Liver (tissue), 9 donors: ENCODE results near the gene SUSD4. TPM values are rescaled to one million over a fixed set of nuclear protein-coding genes. Genes with fewer than 3 reads are reported as not detected.

ENCODE experiments used
- DNase-seq: peaks from one replicate; pipeline ENCODE4 v3.0.0-alpha.2; 2017; ENCODE audit warnings: low spot score
- H3K27ac ChIP-seq, 2 donors: one replicate each; pipeline ENCODE4 v1.7.0; 2013; ENCODE audit warnings: inconsistent platforms in 2 of 2, low read length in 2 of 2, control low read depth in 1 of 2, low read depth in 1 of 2, mild to moderate bottlenecking in 1 of 2
- H3K27me3 ChIP-seq, 4 donors: one replicate each; pipeline versions ENCODE4 v1.6.1 to v1.7.0; 2013; ENCODE audit warnings: low read length in 3 of 4, inconsistent platforms in 1 of 4, mild to moderate bottlenecking in 1 of 4, moderate library complexity in 1 of 4; ENCODE audit not compliant: control insufficient read depth in 4 of 4, insufficient read depth in 4 of 4
- H3K36me3 ChIP-seq, 4 donors: one replicate each; pipeline versions ENCODE4 v1.6.1 to v1.7.0; 2013; ENCODE audit warnings: low read length in 3 of 4, mild to moderate bottlenecking in 3 of 4, low read depth in 1 of 4, moderate library complexity in 1 of 4; ENCODE audit not compliant: control insufficient read depth in 4 of 4, insufficient read depth in 3 of 4
- H3K4me1 ChIP-seq, 4 donors: one replicate each; pipeline versions ENCODE4 v1.6.1 to v1.7.0; 2013; ENCODE audit warnings: low read length in 3 of 4, mild to moderate bottlenecking in 3 of 4, moderate library complexity in 1 of 4; ENCODE audit not compliant: control insufficient read depth in 4 of 4, insufficient read depth in 4 of 4
- H3K4me3 ChIP-seq, 3 donors: one replicate each; pipeline versions ENCODE4 v1.6.1 to v1.7.0; 2013; ENCODE audit warnings: low read length in 3 of 3, control low read depth in 1 of 3, low read depth in 1 of 3, mild to moderate bottlenecking in 1 of 3
- H3K9ac ChIP-seq, 2 donors: one replicate each; pipeline ENCODE4 v1.7.0; 2013; ENCODE audit warnings: low read length in 2 of 2, mild to moderate bottlenecking in 2 of 2, moderate library complexity in 2 of 2, control low read depth in 1 of 2, low read depth in 1 of 2
- H3K9me3 ChIP-seq, 4 donors: one replicate each; pipeline versions ENCODE4 v1.6.1 to v1.7.0; 2013; ENCODE audit warnings: low read length in 3 of 4; ENCODE audit not compliant: control insufficient read depth in 4 of 4
- ATF3 ChIP-seq: IDR thresholded peaks from 2 replicates; pipeline ENCODE4 v1.6.1; 2016; ENCODE audit warnings: antibody characterized with exemption
- CTCF ChIP-seq: fragments of 150-350 bp; IDR thresholded peaks from 2 replicates; pipeline ENCODE4 v1.5.1; 2017; ENCODE audit warnings: improper control_type of control experiment, low read depth, low read length; ENCODE audit not compliant: missing input control
- EGR1 ChIP-seq, 2 donors: IDR thresholded peaks; 2 replicates each; pipeline ENCODE4 v1.6.1; 2016 to 2018; ENCODE audit warnings: antibody characterized with exemption in 2 of 2, low read depth in 2 of 2
- FOXA1 ChIP-seq: IDR thresholded peaks from 2 replicates; pipeline ENCODE4 v1.6.1; 2016; ENCODE audit warnings: antibody characterized with exemption
- FOXA2 ChIP-seq: IDR thresholded peaks from 2 replicates; pipeline ENCODE4 v1.6.1; 2016; ENCODE audit warnings: antibody characterized with exemption
- GABPA ChIP-seq, 2 donors: IDR thresholded peaks in 1 of 2; conservative IDR thresholded peaks in 1 of 2; 2 replicates each; pipeline ENCODE4 v1.6.1; 2016; ENCODE audit warnings: antibody characterized with exemption in 2 of 2, mild to moderate bottlenecking in 1 of 2, moderate library complexity in 1 of 2
- HNF4A ChIP-seq, 2 donors: conservative IDR thresholded peaks; 2 replicates each; pipeline ENCODE4 v1.6.1; 2016; ENCODE audit warnings: antibody characterized with exemption in 2 of 2, mild to moderate bottlenecking in 2 of 2
- JUND ChIP-seq, 2 donors: IDR thresholded peaks; 2 replicates each; pipeline ENCODE4 v1.6.1; 2016; ENCODE audit warnings: antibody characterized with exemption in 2 of 2
- NR2F2 ChIP-seq: IDR thresholded peaks from 2 replicates; pipeline ENCODE4 v1.6.1; 2016; ENCODE audit warnings: antibody characterized with exemption
- RAD21 ChIP-seq, 2 donors: IDR thresholded peaks; 2 replicates each; pipeline ENCODE4 v1.6.1; 2016; ENCODE audit warnings: antibody characterized with exemption in 2 of 2, mild to moderate bottlenecking in 2 of 2
- REST ChIP-seq: IDR thresholded peaks from 2 replicates; pipeline ENCODE4 v1.6.1; 2016; ENCODE audit warnings: antibody characterized with exemption, mild to moderate bottlenecking
- SP1 ChIP-seq: IDR thresholded peaks from 2 replicates; pipeline ENCODE4 v1.6.1; 2018; ENCODE audit warnings: antibody characterized with exemption, mild to moderate bottlenecking
- YY1 ChIP-seq: IDR thresholded peaks from 2 replicates; pipeline ENCODE4 v1.6.1; 2016; ENCODE audit warnings: antibody characterized with exemption, mild to moderate bottlenecking
- WGBS: extraction: QIAGEN DNeasy Blood & Tissue Kit; methylation state at CpG from one replicate; pipeline ENCODE4 v1.1.7; 2013; 5-methylcytosine and 5-hydroxymethylcytosine counted together
- polyA plus RNA-seq, 2 donors: library from polyadenylated mRNA; stranded (reverse) in 1 of 2; unstranded in 1 of 2; fragments of 200-250 nt in 1 of 2; fragments of >200 nt in 1 of 2; fragmentation: Nextera tagmentation in 1 of 2; extraction: Ambion mirVana in 1 of 2; gene quantifications; one replicate each; pipeline versions ENCODE4 v1.2.1 to v1.2.3, GENCODE V29; 2013 to 2015
- total RNA-seq, 2 donors: library from RNA; depleted of rRNA; stranded (reverse); fragments of >200 nt; gene quantifications; one replicate each; pipeline ENCODE4 v1.2.3, GENCODE V29; 2014
- donor health status: healthy.
- donor health status: healthy.
- donor health status: healthy.
- donor health status: healthy.
- donor health status: healthy.

The SUSD4 gene
- total and polyA plus RNA-seq, 4 donors, result 1.1 to 3.8 (median 1.8) TPM

- H3K4me1 ChIP-seq, result no peaks in the 10 kb centered on the region
- H3K36me3 ChIP-seq, result no peaks in the 10 kb centered on the region
- no peak overlapping the region for H3K9ac ChIP-seq
- no peaks in the 10 kb centered on the region for H3K27me3 ChIP-seq
- H3K27ac ChIP-seq, result no peak overlapping the region
- H3K4me3 ChIP-seq, result no peak overlapping the region
- WGBS, result 73% methylated on average over 5 of the region's 5 CpGs
- no peak for DNase-seq
- no peak for TF ChIP-seq NR2F2
- no peaks in the 10 kb centered on the region for H3K9me3 ChIP-seq
Observed at GRCh38 chr1:223298701-223299100, 65.3 kb downstream of the SUSD4 start.

- no peak for DNase-seq
Observed at GRCh38 chr1:223297800-223298199, 66.2 kb downstream of the SUSD4 start.

GRCh38 chr1:223291796-223292195, 72.2 kb downstream of the SUSD4 start:
- Histone ChIP-seq H3K27me3 (no peaks in the 10 kb centered on the region), H3K9me3 (no peaks in the 10 kb centered on the region), H3K36me3 (no peaks in the 10 kb centered on the region), H3K9ac (no peak overlapping the region), H3K27ac (no peak overlapping the region), H3K4me3 (no peak overlapping the region), H3K4me1 (no peaks in the 10 kb centered on the region)
- whole genome bisulfite sequencing, result 86% methylated on average over 2 of the region's 2 CpGs
- no peak for DNase-seq
- TF ChIP-seq ATF3 (no peak), FOXA2 (no peak), RAD21 (IDR thresholded peaks at IDR 0.05) (no peak), EGR1 (IDR thresholded peaks at IDR 0.05; ENCODE audit: low read depth in 2 of 2) (no peak), REST (no peak), JUND (IDR thresholded peaks at IDR 0.05) (no peak), GABPA (IDR thresholded peaks at IDR 0.05 in 1 of 2, conservative IDR thresholded peaks at IDR 0.05 in 1 of 2) (no peak), FOXA1 (no peak), SP1 (no peak), HNF4A (conservative IDR thresholded peaks at IDR 0.05) (no peak), YY1 (no peak)

More at GRCh38 chr1:223297800-223298199, 66.2 kb downstream of the SUSD4 start:
- Histone ChIP-seq H3K9ac (no peak overlapping the region), H3K4me3 (no peak overlapping the region), H3K4me1 (no peaks in the 10 kb centered on the region), H3K36me3 (no peaks in the 10 kb centered on the region), H3K9me3 (no peaks in the 10 kb centered on the region), H3K27ac (no peak overlapping the region), H3K27me3 (no peaks in the 10 kb centered on the region)
- 98% methylated on average over 1 of the region's 1 CpG for WGBS
- TF ChIP-seq ATF3 (no peak), CTCF (no peak), FOXA2 (no peak), JUND (IDR thresholded peaks at IDR 0.05) (no peak), RAD21 (IDR thresholded peaks at IDR 0.05) (no peak)
